HPDE6-E6E7 (cell line): ENCODE results near the gene METTL1.
"Not testable (repeated sequence)": the region's sequence is repeated elsewhere in the genome, so short reads cannot be mapped to it uniquely, and the experiment has no call there.

Experiments
- DNase-seq: peaks from one replicate; pipeline ENCODE4 v3.0.0; 2011; ENCODE audit warnings: missing footprints; ENCODE audit errors: extremely low spot score

METTL1 gene

GRCh38 chr12:57797933-57798332 is 26.0 kb upstream of the METTL1 start:
- no peak for DNase-seq

- DNase-seq: no peak
Measured at GRCh38 chr12:57796996-57797395, 25.1 kb upstream of the METTL1 start.

GRCh38 chr12:57795354-57795753 is 23.4 kb upstream of the METTL1 start:
- DNase-seq: peak; percentile 64

- DNase-seq: peak; percentile 60
Measured at GRCh38 chr12:57793920-57794319, 22.0 kb upstream of the METTL1 start.

GRCh38 chr12:57783861-57784260 is 12.0 kb upstream of the METTL1 start:
- no peak for DNase-seq

GRCh38 chr12:57783466-57783801 is 11.5 kb upstream of the METTL1 start:
- DNase-seq: no peak

GRCh38 chr12:57782608-57783465 is 10.9 kb upstream of the METTL1 start, which contains the start of gene TSFM:
TSFM (plus strand) TSS chr12:57782787; CDS start chr12:57782802, 15 bp downstream.
- peak; percentile 67 for DNase-seq

- DNase-seq: no peak
Measured at GRCh38 chr12:57782243-57782607, 10.3 kb upstream of the METTL1 start.

- no peak for DNase-seq
Measured at GRCh38 chr12:57781801-57782200, 9.9 kb upstream of the METTL1 start.

- no peak for DNase-seq
Measured at GRCh38 chr12:57781244-57781643, 9.3 kb upstream of the METTL1 start.

GRCh38 chr12:57780284-57780897 is 8.5 kb upstream of the METTL1 start:
- no peak for DNase-seq

GRCh38 chr12:57779736-57780135 is 7.8 kb upstream of the METTL1 start:
- no peak for DNase-seq

GRCh38 chr12:57777911-57778310 is 6.0 kb upstream of the METTL1 start:
- DNase-seq: no peak

- DNase-seq: no peak
Measured at GRCh38 chr12:57777367-57777766, 5.5 kb upstream of the METTL1 start.

- DNase-seq: no peak
Measured at GRCh38 chr12:57776247-57776587, 4.3 kb upstream of the METTL1 start.

GRCh38 chr12:57775563-57776246 is 3.8 kb upstream of the METTL1 start:
- no peak for DNase-seq

GRCh38 chr12:57775044-57775443 is 3.1 kb upstream of the METTL1 start:
- no peak for DNase-seq

- DNase-seq: not testable (repeated sequence)
Measured at GRCh38 chr12:57774634-57775033, 2.7 kb upstream of the METTL1 start.

- no peak for DNase-seq
Measured at GRCh38 chr12:57772429-57773322, 771 bp upstream of the METTL1 start, which contains the start of gene EEF1AKMT3. EEF1AKMT3 (plus strand) TSS chr12:57772614; CDS start chr12:57772725, 111 bp downstream.

- DNase-seq: no peak
Measured at GRCh38 chr12:57771236-57771872, 551 bp downstream of the METTL1 start.

GRCh38 chr12:57770734-57771133 is 1.2 kb downstream of the METTL1 start:
- no peak for DNase-seq
